ENCODE results near the gene ITSN2.
"Not testable (repeated sequence)": the region's sequence is repeated elsewhere in the genome, so short reads cannot be mapped to it uniquely, and the experiment has no call there.

Gene ITSN2

DNA sequence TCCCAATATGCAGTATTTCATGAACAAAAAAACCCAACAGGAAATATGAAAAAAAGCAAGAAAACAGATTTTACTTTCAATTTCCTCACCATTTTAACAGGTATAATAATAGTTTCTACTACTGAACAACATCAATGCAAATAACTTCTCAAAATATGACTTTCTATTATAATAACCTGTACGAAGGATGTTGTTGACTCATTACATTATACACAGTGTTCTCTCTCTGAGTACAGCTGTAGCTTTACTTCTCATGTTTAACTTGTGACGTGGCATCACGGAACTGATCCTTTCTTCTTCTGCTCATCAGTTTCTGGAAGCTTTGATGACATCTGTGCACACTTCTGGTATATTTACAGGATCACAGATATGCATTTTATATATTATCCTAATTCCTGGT lies 145.5 kb downstream of the ITSN2 start:
- DNase-seq (ENCODE audit: low read depth, low spot score): no peak

GRCh38 chr2:24211408-24211807 lies 148.9 kb downstream of the ITSN2 start:
- DNase-seq (ENCODE audit: low read depth, low spot score): no peak

GRCh38 chr2:24210723-24211122 lies 149.6 kb downstream of the ITSN2 start:
- DNase-seq (ENCODE audit: low read depth, low spot score): no peak

DNA sequence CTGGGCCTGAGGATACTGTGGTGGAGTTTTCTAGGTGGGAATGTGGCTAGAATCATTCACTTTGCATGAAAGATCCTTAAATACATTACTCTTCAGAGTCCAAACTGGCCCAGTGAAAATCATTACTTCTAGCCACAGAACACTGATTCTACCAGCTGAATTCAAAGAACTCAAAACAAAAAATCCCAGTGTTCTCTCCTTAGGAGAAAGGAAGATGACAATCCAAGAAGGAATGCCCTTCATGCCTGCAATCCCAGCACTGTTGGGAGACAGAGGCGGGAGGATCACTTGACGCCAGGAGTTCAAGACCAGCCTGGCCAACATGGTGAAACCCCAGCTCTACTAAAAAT lies 150.3 kb downstream of the ITSN2 start:
- DNase-seq (ENCODE audit: low read depth, low spot score): no peak

GRCh38 chr2:24209389-24210105 lies 150.8 kb downstream of the ITSN2 start:
- no peak for DNase-seq (ENCODE audit: low read depth, low spot score)

DNA sequence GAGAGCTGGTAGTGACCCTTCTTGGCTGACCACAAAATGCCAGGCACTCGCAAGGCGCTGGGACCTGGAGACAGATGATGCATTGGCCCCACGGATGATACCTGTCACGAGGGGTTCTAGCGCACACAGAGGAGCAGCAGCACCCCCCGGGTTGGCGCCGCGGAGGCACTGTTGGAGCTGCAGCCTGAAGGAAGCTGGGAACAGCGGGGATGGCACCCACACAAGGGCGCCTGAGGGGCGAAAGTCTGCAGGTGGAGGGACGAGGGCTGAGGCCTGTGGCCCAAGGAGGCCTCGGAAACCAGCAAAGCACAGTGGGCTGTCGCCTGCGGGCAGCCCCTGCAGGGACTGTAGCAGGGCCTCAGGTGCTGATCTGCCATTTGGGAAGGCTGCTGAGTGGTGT lies 151.8 kb downstream of the ITSN2 start:
- no peak for DNase-seq (ENCODE audit: low read depth, low spot score)

GRCh38 chr2:24207359-24207758 lies 153.0 kb downstream of the ITSN2 start:
- DNase-seq (ENCODE audit: low read depth, low spot score): no peak

- no peak for DNase-seq (ENCODE audit: low read depth, low spot score)
Measured at GRCh38 chr2:24206714-24207113, 153.6 kb downstream of the ITSN2 start.

- no peak for DNase-seq (ENCODE audit: low read depth, low spot score)
Measured at GRCh38 chr2:24206242-24206641, 154.1 kb downstream of the ITSN2 start.

- DNase-seq (ENCODE audit: low read depth, low spot score): no peak
Measured at GRCh38 chr2:24205131-24205530, 155.2 kb downstream of the ITSN2 start.

DNA sequence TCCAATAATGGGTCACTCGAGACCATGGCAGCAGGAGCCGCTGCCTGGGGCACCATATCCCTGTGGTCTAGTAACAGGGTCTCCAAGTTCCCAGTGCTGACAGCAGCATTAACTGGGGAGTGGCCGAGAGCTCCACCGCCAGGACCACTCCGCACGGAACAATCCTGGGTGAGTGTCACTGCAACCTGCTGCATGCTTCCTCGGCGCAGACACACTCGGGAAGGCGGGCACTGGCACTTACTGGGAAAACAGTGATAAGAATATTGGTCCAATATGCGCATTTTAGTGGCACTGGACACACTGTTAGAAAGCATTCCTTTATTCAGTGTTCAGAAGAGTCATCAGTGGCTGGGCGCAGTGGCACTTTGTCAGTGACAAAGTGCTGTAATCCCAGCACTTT lies 155.8 kb downstream of the ITSN2 start:
- DNase-seq (ENCODE audit: low read depth, low spot score): no peak

GRCh38 chr2:24203787-24204150 lies 156.6 kb downstream of the ITSN2 start:
- DNase-seq (ENCODE audit: low read depth, low spot score): no peak

- DNase-seq (ENCODE audit: low read depth, low spot score): no peak
Measured at GRCh38 chr2:24203029-24203786, 157.1 kb downstream of the ITSN2 start.

GRCh38 chr2:24200799-24201198 lies 159.5 kb downstream of the ITSN2 start:
- no peak for DNase-seq (ENCODE audit: low read depth, low spot score)

GRCh38 chr2:24199968-24200590 lies 160.3 kb downstream of the ITSN2 start:
- DNase-seq (ENCODE audit: low read depth, low spot score): no peak

- not testable (repeated sequence) for DNase-seq (ENCODE audit: low read depth, low spot score)
Measured at GRCh38 chr2:24197213-24197612, 163.1 kb downstream of the ITSN2 start.

- DNase-seq (ENCODE audit: low read depth, low spot score): no peak
Measured at GRCh38 chr2:24191848-24192247, 168.5 kb downstream of the ITSN2 start.

- no peak for DNase-seq (ENCODE audit: low read depth, low spot score)
Measured at GRCh38 chr2:24191156-24191555, 169.2 kb downstream of the ITSN2 start.

- DNase-seq (ENCODE audit: low read depth, low spot score): no peak
Measured at GRCh38 chr2:24190503-24190902, 169.8 kb downstream of the ITSN2 start.

DNA sequence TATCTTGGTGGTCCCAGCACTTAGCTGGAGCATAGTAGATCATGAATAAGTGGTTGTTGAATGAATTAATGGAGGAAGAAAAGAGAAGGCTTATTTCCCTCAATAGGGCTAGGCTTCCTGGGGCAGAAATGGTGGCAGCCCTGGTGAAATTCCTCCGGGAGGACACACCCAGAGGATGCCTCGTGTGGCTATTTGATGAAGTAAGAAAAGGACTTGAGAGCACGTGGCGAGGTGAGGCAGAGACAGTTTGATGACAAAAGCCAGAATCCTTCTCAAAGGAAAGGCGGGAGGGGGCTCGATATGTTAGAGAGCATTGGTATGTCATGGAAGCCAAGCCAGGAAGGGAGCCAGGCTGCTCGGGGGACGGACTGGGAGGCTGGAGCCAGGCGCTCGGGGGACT lies 170.8 kb downstream of the ITSN2 start:
- no peak for DNase-seq (ENCODE audit: low read depth, low spot score)

DNA sequence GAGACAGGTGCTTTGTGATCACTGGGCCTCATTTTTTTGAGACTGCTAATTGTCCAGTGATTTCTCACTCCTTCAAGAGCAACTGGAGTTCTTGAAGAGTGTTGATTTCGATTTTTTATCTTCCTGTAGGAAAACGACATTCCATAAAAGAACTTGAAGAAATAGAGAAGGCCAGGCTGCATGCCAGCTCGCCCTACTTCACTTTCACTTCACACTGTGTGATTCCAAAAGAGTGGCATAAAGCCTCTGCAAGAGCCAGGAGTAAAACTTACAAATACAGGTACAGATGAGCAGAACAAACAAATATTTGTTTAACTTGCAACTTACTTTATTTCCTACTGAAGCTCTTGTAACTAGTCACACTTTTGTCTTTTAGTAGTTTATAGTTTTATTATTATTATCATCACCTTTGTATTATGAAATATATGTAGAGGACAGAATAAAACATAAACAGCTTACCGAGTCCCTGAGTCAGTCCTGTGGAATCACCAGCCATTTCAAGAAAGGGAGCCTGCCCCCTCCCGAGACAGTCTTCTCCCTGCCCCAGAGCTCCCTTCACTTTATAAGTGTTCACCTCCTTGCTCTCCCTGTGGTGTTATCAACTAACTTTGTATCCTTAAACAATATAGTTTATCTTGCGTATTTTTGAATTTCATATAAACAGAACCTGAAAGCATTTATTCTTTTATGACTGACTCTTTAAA lies 176.8 kb downstream of the ITSN2 start:
- DNase-seq (ENCODE audit: low read depth, low spot score): no peak

DNA sequence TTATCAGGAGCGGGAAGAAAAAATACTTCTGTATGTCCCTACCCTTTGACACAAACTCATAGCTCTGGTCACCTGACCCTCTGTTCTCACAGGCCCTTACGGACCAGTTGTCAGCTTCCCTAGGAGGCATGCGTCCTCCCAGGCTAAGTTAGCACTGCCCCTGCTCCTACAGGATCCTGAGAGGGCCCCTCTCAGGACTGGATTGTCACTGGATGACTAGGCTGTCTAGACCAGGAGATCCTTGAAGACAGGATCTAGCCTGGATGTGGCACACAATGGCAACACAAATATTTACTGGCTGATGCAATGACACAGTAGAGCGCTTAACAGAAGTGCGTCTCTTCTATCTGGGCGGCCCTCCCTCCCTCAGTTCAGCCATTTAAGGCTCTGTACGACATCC lies 177.8 kb downstream of the ITSN2 start:
- no peak for DNase-seq (ENCODE audit: low read depth, low spot score)

Data from activated CD4-positive, CD25-positive, alpha-beta regulatory T cell treated with anti-CD3 and anti-CD28 coated beads, Interleukin-2, amount 50 U/mL, for 16 hours (primary cell).